A549 (cell line): ENCODE results near the gene HYPK. TPM values are rescaled to one million over a fixed set of nuclear protein-coding genes. Genes with fewer than 3 reads are reported as not detected.
"Not testable (repeated sequence)": the region's sequence is repeated elsewhere in the genome, so short reads cannot be mapped to it uniquely, and the experiment has no call there.

Experiments used
- ATAC-seq, 2 experiments: fragments of 200-7000 bp in 1 of 2; fragments of >200 bp in 1 of 2; cut with Nextera tagmentation in 1 of 2; cut with Tn5 transposase in 1 of 2; 3 replicates each; pipeline versions ENCODE4 v1.8.0 to v1.9.1; 2018 to 2020; ENCODE audit warnings: mild to moderate bottlenecking in 1 of 2, moderate library complexity in 1 of 2
- CTCF ChIA-PET: fragments of 300-600 bp; sonication (Branson Sonifier 250); formaldehyde crosslinking; extraction: SDS; loops from one replicate; lab custom pipeline; 2021; ENCODE audit warnings: antibody characterized with exemption, inconsistent platforms; lab: Yijun Ruan, JAX
- POLR2A ChIA-PET: fragments of 350-600 bp; formaldehyde crosslinking; extraction: SDS; loops from one replicate; lab custom pipeline; 2021; ENCODE audit warnings: antibody characterized with exemption, inconsistent platforms; lab: Yijun Ruan, JAX
- DNase-seq, 2 experiments: peaks; one replicate each; pipeline versions ENCODE4 v3.0.0 to v3.0.0-alpha.2; 2011 to 2016; ENCODE audit warnings: low read depth in 1 of 2, low spot score in 1 of 2
- FAIRE-seq: peaks from 2 replicates; lab custom pipeline; 2011; peaks lifted over from hg19 to GRCh38; lab: Jason Lieb, UNC
- H3K27ac ChIP-seq, 2 experiments: fragments of >200 bp; sonication (Bioruptor Twin); formaldehyde crosslinking; 3 replicates each; pipeline ENCODE4 v1.5.1; 2016 to 2017
- H3K4me1 ChIP-seq: fragments of >200 bp; sonication (Bioruptor Twin); formaldehyde crosslinking; 3 replicates; pipeline ENCODE4 v1.6.1; 2016
- H3K4me2 ChIP-seq: fragments of >200 bp; sonication (Bioruptor Twin); formaldehyde crosslinking; 3 replicates; pipeline ENCODE4 v1.6.1; 2016
- H3K4me3 ChIP-seq: fragments of >200 bp; sonication (Bioruptor Twin); formaldehyde crosslinking; 3 replicates; pipeline ENCODE4 v1.5.1; 2016
- H3K9me3 ChIP-seq: fragments of >200 bp; sonication (Bioruptor Twin); formaldehyde crosslinking; 3 replicates; pipeline ENCODE4 v1.6.1; 2016
- ATOH8 ChIP-seq: fragments of 250-450 bp; sonication (Bioruptor Pico); IDR thresholded peaks from 2 replicates; pipeline ENCODE4 v1.5.0; 2020; ENCODE audit warnings: low read depth, mild to moderate bottlenecking, moderate library complexity
- CBX8 ChIP-seq: fragments of 200-600 bp; sonication (generic); IDR thresholded peaks from 2 replicates; pipeline ENCODE4 v1.6.1; 2016
- CTCF ChIP-seq: fragments of >200 bp; sonication (Bioruptor Twin); formaldehyde crosslinking; IDR thresholded peaks from 3 replicates; pipeline ENCODE4 v1.5.1; 2016
- EHMT2 ChIP-seq: fragments of 200-600 bp; sonication (generic); IDR thresholded peaks from 2 replicates; pipeline ENCODE4 v1.6.1; 2016; ENCODE audit warnings: antibody characterized with exemption, low read depth, mild to moderate bottlenecking, moderate library complexity
- EP300 ChIP-seq, 2 experiments: fragments of >200 bp; sonication (Bioruptor Twin); formaldehyde crosslinking; IDR thresholded peaks; 2 replicates in 1 of 2; 3 replicates in 1 of 2; pipeline ENCODE4 v1.6.1; 2016 to 2017
- HDAC2 ChIP-seq: fragments of 200-600 bp; sonication (generic); IDR thresholded peaks from 2 replicates; pipeline ENCODE4 v1.6.1; 2016
- HES2 ChIP-seq: fragments of >200 bp; sonication (Bioruptor Twin); formaldehyde crosslinking; IDR thresholded peaks from 2 replicates; pipeline ENCODE4 v1.6.1; 2016
- HMGXB4 ChIP-seq: fragments of 250-450 bp; sonication (Bioruptor Pico); IDR thresholded peaks from 2 replicates; pipeline ENCODE4 v1.5.0; 2021; ENCODE audit warnings: mild to moderate bottlenecking, moderate library complexity, borderline replicate concordance
- MAZ ChIP-seq: fragments of 150-350 bp; IDR thresholded peaks from 2 replicates; pipeline ENCODE4 v1.6.1; 2014; ENCODE audit warnings: antibody characterized with exemption, low read depth, low read length, borderline replicate concordance
- NFE2L2 ChIP-seq: fragments of 150-350 bp; conservative IDR thresholded peaks from 2 replicates; pipeline ENCODE4 v1.6.1; 2014; ENCODE audit warnings: low read length
- NPAS2 ChIP-seq: fragments of 250-450 bp; sonication (Bioruptor Pico); IDR thresholded peaks from 2 replicates; pipeline ENCODE4 v1.8.0; 2022; ENCODE audit warnings: mild to moderate bottlenecking, moderate library complexity, borderline replicate concordance
- NR3C1 ChIP-seq: fragments of >200 bp; sonication (Bioruptor Twin); formaldehyde crosslinking; IDR thresholded peaks from 3 replicates; pipeline ENCODE4 v1.6.1; 2017
- RARB ChIP-seq: fragments of 250-450 bp; sonication (Bioruptor Pico); IDR thresholded peaks from 2 replicates; pipeline ENCODE4 v1.8.0; 2021; ENCODE audit warnings: mild to moderate bottlenecking, moderate library complexity
- RFX5 ChIP-seq: fragments of 450-650 bp; IDR thresholded peaks from 2 replicates; pipeline ENCODE4 v1.7.1; 2014; ENCODE audit warnings: antibody characterized with exemption, mild to moderate bottlenecking, moderate library complexity
- RNF2 ChIP-seq: fragments of 200-600 bp; sonication (generic); IDR thresholded peaks from 2 replicates; pipeline ENCODE4 v1.6.1; 2016; ENCODE audit warnings: low read depth, mild to moderate bottlenecking, antibody characterized with exemption, moderate library complexity, borderline replicate concordance
- TFCP2L1 ChIP-seq: fragments of 250-450 bp; sonication (Bioruptor Pico); IDR thresholded peaks from 2 replicates; pipeline ENCODE4 v1.5.0; 2021; ENCODE audit warnings: mild to moderate bottlenecking
- TP53 ChIP-seq: fragments of 250-450 bp; sonication (Bioruptor Pico); IDR thresholded peaks from 2 replicates; pipeline ENCODE4 v1.5.0; 2021; ENCODE audit warnings: mild to moderate bottlenecking, moderate library complexity
- ZC3H11A ChIP-seq: fragments of 450-650 bp; IDR thresholded peaks from 2 replicates; pipeline ENCODE4 v1.6.1; 2014; ENCODE audit warnings: antibody characterized with exemption, mild to moderate bottlenecking
- ZNF302 ChIP-seq: fragments of 250-450 bp; sonication (Bioruptor Pico); IDR thresholded peaks from 2 replicates; pipeline ENCODE4 v1.9.0; 2021; ENCODE audit warnings: inconsistent platforms, mild to moderate bottlenecking, moderate library complexity
- WGBS: methylation state at CpG from one replicate; pipeline ENCODE4 v1.1.6; 2017; ENCODE audit errors: missing lambda C conversion rate; 5-methylcytosine and 5-hydroxymethylcytosine counted together
- polyA plus RNA-seq, 4 experiments: library from polyadenylated mRNA; depleted of rRNA in 3 of 4; stranded (reverse); fragments of >200 nt; fragmentation: RNase III in 1 of 4; extraction: RNeasy Plus Mini Kit Qiagen cat#74134 plus additional on column Dnase treatment in 1 of 4; gene quantifications; 2 replicates in 3 of 4; 3 replicates in 1 of 4; pipeline ENCODE4 v1.2.3, GENCODE V29; 2011 to 2017

HYPK gene
- polyA plus RNA-seq, 2 of the 4 experiments (the other 2 are of a cell fraction) = 21.0 to 66.5 TPM

GRCh38 chr15:43808435-43808950 is 8.1 kb downstream of the HYPK start:
- peaks cover 5% of the 10 kb centered on the region for H3K4me1 ChIP-seq
- WGBS = 91% methylated on average over 5 of the region's 5 CpGs
- FAIRE-seq (no peak), DNase-seq (no peak), ATAC-seq (no peak)
- no peak for TF ChIP-seq ZNF302 (CRISPR knock-in tag)
- TF ChIP-seq CTCF = no peak
- TF ChIP-seq, all 56 proteins: peak for 0
- H3K27ac ChIP-seq = no peak overlapping the region
- CTCF ChIA-PET = no interaction called here
- no peak overlapping the region for H3K4me2 ChIP-seq
- POLR2A ChIA-PET = no interaction called here
- no peaks in the 10 kb centered on the region for H3K9me3 ChIP-seq
- H3K4me3 ChIP-seq = no peak overlapping the region

GRCh38 chr15:43808960-43809678 is 8.7 kb downstream of the HYPK start:
- FAIRE-seq = no peak
- no peak for TF ChIP-seq HMGXB4 (CRISPR knock-in tag)
- no peak for TF ChIP-seq EHMT2
- TF ChIP-seq RNF2 = no peak
- TF ChIP-seq CBX8 = no peak
- no peak for TF ChIP-seq NFE2L2
- no peak for TF ChIP-seq TFCP2L1 (CRISPR knock-in tag)
- TF ChIP-seq RFX5 = no peak
- no peak for TF ChIP-seq TP53 (CRISPR knock-in tag)
- no peak for TF ChIP-seq EP300 (IDR thresholded peaks at IDR 0.05)
- no peak for TF ChIP-seq NR3C1
- TF ChIP-seq ZC3H11A = no peak
- TF ChIP-seq HES2 = no peak
- no peak for TF ChIP-seq HDAC2
- no peak for TF ChIP-seq ATOH8
- no peak for TF ChIP-seq NPAS2 (CRISPR knock-in tag)
- no peak for TF ChIP-seq MAZ
- no peak for TF ChIP-seq RARB (CRISPR knock-in tag)
- POLR2A ChIA-PET = interaction anchor here (1.6 kb wide), 1 partner anchor 9 kb away, joined by 4 read pairs; the partner anchor contains the start of genes HYPK and SERINC4
- CTCF ChIA-PET = no interaction called here
- Histone ChIP-seq H3K27ac (no peak overlapping the region), H3K4me1 (peaks cover 8% of the 10 kb centered on the region), H3K4me3 (no peak overlapping the region), H3K4me2 (no peak overlapping the region), H3K9me3 (no peaks in the 10 kb centered on the region)
- ATAC-seq = no peak
- whole genome bisulfite sequencing = 94% methylated on average over 6 of the region's 6 CpGs
- no peak for DNase-seq

- FAIRE-seq, H3K9me3 ChIP-seq, H3K4me2 ChIP-seq, H3K4me1 ChIP-seq, ATAC-seq, DNase-seq, H3K27ac ChIP-seq, H3K4me3 ChIP-seq, CTCF ChIA-PET, POLR2A ChIA-PET: not testable (repeated sequence)
- over 99% methylated on average over 5 of the region's 5 CpGs for WGBS
These were observed 14.7 kb downstream of the HYPK start for GRCh38 chr15:43815064-43815463.
